ENCODE measurements around the gene CIB4.

DNA sequence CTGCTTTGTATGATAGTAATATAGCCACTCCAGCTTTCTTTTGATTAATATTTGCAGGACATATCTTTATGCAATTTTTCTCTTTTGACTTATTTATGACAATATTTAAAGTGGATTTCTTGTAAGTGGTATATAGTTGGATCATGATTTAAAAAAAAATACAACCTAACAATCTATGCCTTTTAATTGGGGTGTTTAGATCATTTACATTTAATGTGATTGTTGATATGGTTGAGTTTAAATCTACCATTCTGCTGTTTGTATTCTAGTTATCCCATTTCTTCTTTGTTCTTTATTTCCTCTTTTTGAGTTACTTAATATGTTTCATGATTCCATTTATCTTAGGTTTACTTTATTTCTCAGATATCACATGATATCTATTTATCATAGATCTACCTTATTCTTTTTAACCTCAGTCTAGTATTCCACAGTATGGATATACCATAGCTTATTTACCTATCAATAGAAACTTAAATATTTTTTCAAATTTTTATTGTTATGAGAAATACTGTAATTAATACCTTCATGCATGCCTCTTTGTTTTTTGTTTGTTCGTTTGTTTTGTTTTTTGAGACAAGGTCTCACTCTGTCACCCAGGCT lies 19.3 kb upstream of the CIB4 start:
- TF ChIP-seq POLR2AphosphoS5 (IDR thresholded peaks at IDR 0.05) (no peak), POLR2A (IDR thresholded peaks at IDR 0.05) (no peak)
- TF ChIP-seq, protein P1, sequence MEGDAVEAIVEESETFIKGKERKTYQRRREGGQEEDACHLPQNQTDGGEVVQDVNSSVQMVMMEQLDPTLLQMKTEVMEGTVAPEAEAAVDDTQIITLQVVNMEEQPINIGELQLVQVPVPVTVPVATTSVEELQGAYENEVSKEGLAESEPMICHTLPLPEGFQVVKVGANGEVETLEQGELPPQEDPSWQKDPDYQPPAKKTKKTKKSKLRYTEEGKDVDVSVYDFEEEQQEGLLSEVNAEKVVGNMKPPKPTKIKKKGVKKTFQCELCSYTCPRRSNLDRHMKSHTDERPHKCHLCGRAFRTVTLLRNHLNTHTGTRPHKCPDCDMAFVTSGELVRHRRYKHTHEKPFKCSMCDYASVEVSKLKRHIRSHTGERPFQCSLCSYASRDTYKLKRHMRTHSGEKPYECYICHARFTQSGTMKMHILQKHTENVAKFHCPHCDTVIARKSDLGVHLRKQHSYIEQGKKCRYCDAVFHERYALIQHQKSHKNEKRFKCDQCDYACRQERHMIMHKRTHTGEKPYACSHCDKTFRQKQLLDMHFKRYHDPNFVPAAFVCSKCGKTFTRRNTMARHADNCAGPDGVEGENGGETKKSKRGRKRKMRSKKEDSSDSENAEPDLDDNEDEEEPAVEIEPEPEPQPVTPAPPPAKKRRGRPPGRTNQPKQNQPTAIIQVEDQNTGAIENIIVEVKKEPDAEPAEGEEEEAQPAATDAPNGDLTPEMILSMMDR (IDR thresholded peaks at IDR 0.05) = no peak

All from sigmoid colon (tissue), 4 donors.